Osteoblast (primary cell): ENCODE results near the gene CCDC92. TPM values are rescaled to one million over a fixed set of nuclear protein-coding genes. Genes with fewer than 3 reads are reported as not detected.
"Not testable (repeated sequence)": the region's sequence is repeated elsewhere in the genome, so short reads cannot be mapped to it uniquely, and the experiment has no call there.

Experiments
- DNase-seq: peaks from one replicate; pipeline ENCODE4 v3.0.0; 2011; ENCODE audit warnings: low spot score, mixed read lengths; ENCODE audit not compliant: insufficient read length; ENCODE audit errors: missing footprints
- H2AFZ ChIP-seq: 2 replicates; pipeline ENCODE4 v1.6.0; 2011; ENCODE audit warnings: mild to moderate bottlenecking, low read length
- H3K27ac ChIP-seq: 2 replicates; pipeline ENCODE4 v1.5.1; 2011; ENCODE audit warnings: mild to moderate bottlenecking, low read depth, low read length, moderate library complexity
- H3K27me3 ChIP-seq: 2 replicates; pipeline ENCODE4 v1.6.0; 2012; ENCODE audit warnings: mild to moderate bottlenecking, control low read depth, inconsistent platforms, low read length, moderate library complexity; ENCODE audit not compliant: insufficient read depth
- H3K36me3 ChIP-seq: 2 replicates; pipeline ENCODE4 v1.5.1; 2011; ENCODE audit warnings: mild to moderate bottlenecking, low read length, control low read depth, moderate library complexity; ENCODE audit not compliant: insufficient read depth
- H3K4me1 ChIP-seq: 2 replicates; pipeline ENCODE4 v1.5.1; 2011; ENCODE audit warnings: mild to moderate bottlenecking, low read length, control low read depth, moderate library complexity; ENCODE audit not compliant: insufficient read depth
- H3K4me2 ChIP-seq: 2 replicates; pipeline ENCODE4 v1.6.0; 2011; ENCODE audit warnings: mild to moderate bottlenecking, low read length; ENCODE audit not compliant: insufficient read depth
- H3K4me3 ChIP-seq: fragments of 200-600 bp; sonication (generic); 3 replicates; pipeline ENCODE4 v1.5.1; 2012; ENCODE audit warnings: mild to moderate bottlenecking, low read length, inconsistent platforms; ENCODE audit not compliant: insufficient read depth
- H3K79me2 ChIP-seq: 2 replicates; pipeline ENCODE4 v1.6.0; 2012; ENCODE audit warnings: mild to moderate bottlenecking, low read length, control low read depth, inconsistent platforms; ENCODE audit not compliant: insufficient read depth
- H3K9me3 ChIP-seq: 2 replicates; pipeline ENCODE4 v1.5.1; 2011; ENCODE audit warnings: low read depth, low read length, control low read depth
- H4K20me1 ChIP-seq: 2 replicates; pipeline ENCODE4 v1.6.0; 2012; ENCODE audit warnings: mild to moderate bottlenecking, low read length, control low read depth; ENCODE audit not compliant: insufficient read depth
- CTCF ChIP-seq: IDR thresholded peaks from 2 replicates; pipeline ENCODE4 v1.5.1; 2011; ENCODE audit warnings: mild to moderate bottlenecking, low read depth, low read length, moderate library complexity; ENCODE audit errors: extremely low read depth
- total RNA-seq: library from RNA; depleted of rRNA; stranded (reverse); fragments of >200 nt; gene quantifications from 2 replicates; pipeline ENCODE4 v1.2.3, GENCODE V29; 2012

The CCDC92 gene
- total RNA-seq, 1 donor = 25.7 TPM

- H3K4me3 ChIP-seq = no peak overlapping the region
- peaks cover 51% of the 10 kb centered on the region for H3K79me2 ChIP-seq
- TF ChIP-seq CTCF = no peak
- no peak overlapping the region for H3K27ac ChIP-seq
- peaks cover 16% of the 10 kb centered on the region for H3K4me1 ChIP-seq
- H3K27me3 ChIP-seq = no peaks in the 10 kb centered on the region
- H2AFZ ChIP-seq = no peak overlapping the region
- H3K9me3 ChIP-seq = no peaks in the 10 kb centered on the region
- no peak overlapping the region for H3K4me2 ChIP-seq
- peaks cover 10% of the 10 kb centered on the region for H3K36me3 ChIP-seq
- DNase-seq = no peak
- H4K20me1 ChIP-seq = peaks cover 49% of the 10 kb centered on the region
These were observed 22.9 kb downstream of the CCDC92 start for GRCh38 chr12:123949770-123950165.

- H3K27me3 ChIP-seq = no peaks in the 10 kb centered on the region
- peaks cover 49% of the 10 kb centered on the region for H4K20me1 ChIP-seq
- no peaks in the 10 kb centered on the region for H3K9me3 ChIP-seq
- no peak overlapping the region for H3K4me3 ChIP-seq
- no peak for DNase-seq
- H3K79me2 ChIP-seq = peaks cover 49% of the 10 kb centered on the region
- H3K36me3 ChIP-seq = peaks cover 16% of the 10 kb centered on the region
- no peak overlapping the region for H3K27ac ChIP-seq
- H3K4me1 ChIP-seq = peaks cover 17% of the 10 kb centered on the region
- H2AFZ ChIP-seq = no peak overlapping the region
- H3K4me2 ChIP-seq = no peak overlapping the region
- no peak for TF ChIP-seq CTCF
These were observed 23.5 kb downstream of the CCDC92 start for GRCh38 chr12:123948796-123949769.

- no peak overlapping the region for H3K4me3 ChIP-seq
- H3K27me3 ChIP-seq = no peaks in the 10 kb centered on the region
- no peak for DNase-seq
- peaks cover 51% of the 10 kb centered on the region for H3K79me2 ChIP-seq
- H2AFZ ChIP-seq = no peak overlapping the region
- H4K20me1 ChIP-seq = peaks cover 55% of the 10 kb centered on the region
- no peak overlapping the region for H3K4me2 ChIP-seq
- peaks cover 24% of the 10 kb centered on the region for H3K4me1 ChIP-seq
- H3K27ac ChIP-seq = no peak overlapping the region
- TF ChIP-seq CTCF = no peak
- H3K36me3 ChIP-seq = peaks cover 22% of the 10 kb centered on the region
- no peaks in the 10 kb centered on the region for H3K9me3 ChIP-seq
These were observed 24.2 kb downstream of the CCDC92 start for GRCh38 chr12:123948401-123948795.

GRCh38 chr12:123947531-123947930 is 25.1 kb downstream of the CCDC92 start:
- peaks cover 55% of the 10 kb centered on the region for H4K20me1 ChIP-seq
- not testable (repeated sequence) for H3K27ac ChIP-seq, H2AFZ ChIP-seq, H3K4me3 ChIP-seq, H3K4me2 ChIP-seq, H3K9me3 ChIP-seq, DNase-seq, H3K27me3 ChIP-seq
- H3K36me3 ChIP-seq = peaks cover 22% of the 10 kb centered on the region
- peaks cover 31% of the 10 kb centered on the region for H3K4me1 ChIP-seq
- H3K79me2 ChIP-seq = peaks cover 49% of the 10 kb centered on the region

GRCh38 chr12:123946516-123947505 is 25.8 kb downstream of the CCDC92 start:
- H2AFZ ChIP-seq, DNase-seq, H3K4me2 ChIP-seq, H3K4me3 ChIP-seq, H3K27me3 ChIP-seq, H3K9me3 ChIP-seq, H3K27ac ChIP-seq: not testable (repeated sequence)
- Histone ChIP-seq H3K4me1 (peaks cover 27% of the 10 kb centered on the region), H3K36me3 (peaks cover 23% of the 10 kb centered on the region), H4K20me1 (peaks cover 54% of the 10 kb centered on the region), H3K79me2 (peaks cover 49% of the 10 kb centered on the region)
